ENCODE data around the gene ERCC6L2. TPM values are rescaled to one million over a fixed set of nuclear protein-coding genes. Genes with fewer than 3 reads are reported as not detected.

The ERCC6L2 gene
- total and polyA plus RNA-seq, 2 of the 8 experiments (the other 6 are each of a cell fraction or from before 2014, with no cell fraction given): 9.8 to 50.0 TPM

DNA sequence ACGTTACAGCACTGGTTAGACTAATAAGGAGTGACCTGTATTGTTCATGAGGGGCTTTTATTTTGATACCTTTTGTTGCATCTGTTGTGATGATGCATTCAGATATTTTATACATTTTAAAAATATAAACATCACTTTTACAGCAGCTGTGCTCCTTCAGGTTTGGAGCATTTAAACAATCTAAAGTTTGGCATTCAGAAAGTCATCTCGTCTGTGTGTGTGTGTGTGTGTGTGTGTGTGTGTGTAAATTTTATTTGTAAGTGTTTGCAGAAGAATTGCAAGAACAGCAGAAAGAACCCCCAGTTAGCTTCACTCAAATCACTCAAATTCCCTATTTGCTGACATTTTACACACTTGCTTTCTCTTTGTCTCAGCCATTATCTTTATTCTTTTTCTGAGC, 87.4 kb downstream of the ERCC6L2 start (continued):
- TF ChIP-seq, protein P1, sequence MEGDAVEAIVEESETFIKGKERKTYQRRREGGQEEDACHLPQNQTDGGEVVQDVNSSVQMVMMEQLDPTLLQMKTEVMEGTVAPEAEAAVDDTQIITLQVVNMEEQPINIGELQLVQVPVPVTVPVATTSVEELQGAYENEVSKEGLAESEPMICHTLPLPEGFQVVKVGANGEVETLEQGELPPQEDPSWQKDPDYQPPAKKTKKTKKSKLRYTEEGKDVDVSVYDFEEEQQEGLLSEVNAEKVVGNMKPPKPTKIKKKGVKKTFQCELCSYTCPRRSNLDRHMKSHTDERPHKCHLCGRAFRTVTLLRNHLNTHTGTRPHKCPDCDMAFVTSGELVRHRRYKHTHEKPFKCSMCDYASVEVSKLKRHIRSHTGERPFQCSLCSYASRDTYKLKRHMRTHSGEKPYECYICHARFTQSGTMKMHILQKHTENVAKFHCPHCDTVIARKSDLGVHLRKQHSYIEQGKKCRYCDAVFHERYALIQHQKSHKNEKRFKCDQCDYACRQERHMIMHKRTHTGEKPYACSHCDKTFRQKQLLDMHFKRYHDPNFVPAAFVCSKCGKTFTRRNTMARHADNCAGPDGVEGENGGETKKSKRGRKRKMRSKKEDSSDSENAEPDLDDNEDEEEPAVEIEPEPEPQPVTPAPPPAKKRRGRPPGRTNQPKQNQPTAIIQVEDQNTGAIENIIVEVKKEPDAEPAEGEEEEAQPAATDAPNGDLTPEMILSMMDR (IDR thresholded peaks at IDR 0.05; ENCODE audit: control extremely low read depth in 1 of 3, insufficient read depth in 1 of 3, low read depth in 1 of 3, low read length in 3 of 3): no peak
- TF ChIP-seq RBBP5 (IDR thresholded peaks at IDR 0.05; ENCODE audit: borderline replicate concordance, low read depth, low read length): no peak
- no peak for TF ChIP-seq SIN3A (conservative IDR thresholded peaks at IDR 0.05 in 1 of 2, IDR thresholded peaks at IDR 0.05 in 1 of 2; ENCODE audit: low read depth in 1 of 2, low read length in 2 of 2)
- TF ChIP-seq, protein P2, sequence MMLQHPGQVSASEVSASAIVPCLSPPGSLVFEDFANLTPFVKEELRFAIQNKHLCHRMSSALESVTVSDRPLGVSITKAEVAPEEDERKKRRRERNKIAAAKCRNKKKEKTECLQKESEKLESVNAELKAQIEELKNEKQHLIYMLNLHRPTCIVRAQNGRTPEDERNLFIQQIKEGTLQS (IDR thresholded peaks at IDR 0.05; ENCODE audit: insufficient read depth, low read depth, low read length): no peak
